GM21619 (cell line): Measurements from ENCODE around the gene STXBP6.

Source experiments
- ATAC-seq: cut with Tn5 transposase; IDR thresholded peaks from one replicate; pipeline ENCODE4 v1.9.1; 2021; ENCODE audit not compliant: unreplicated experiment

STXBP6 gene

DNA sequence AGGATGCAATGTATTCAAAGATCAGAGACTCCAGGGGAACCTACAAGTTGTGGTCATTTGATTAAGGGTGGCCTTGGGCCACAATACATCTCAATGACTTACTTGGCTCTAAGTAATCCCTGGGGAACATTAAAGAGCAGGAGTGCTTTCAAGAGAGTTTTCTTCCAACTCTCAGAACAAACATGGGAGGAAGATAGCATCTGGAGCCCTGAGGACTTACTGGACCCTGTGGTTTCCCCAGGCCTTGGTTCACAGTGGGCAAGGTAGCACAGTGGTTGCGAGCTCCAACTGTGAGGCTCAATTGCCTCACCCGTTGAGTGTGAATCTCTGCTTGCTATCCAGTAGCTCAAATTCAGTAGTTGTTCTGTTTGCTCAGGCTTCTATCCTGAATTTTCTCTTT lies 32.4 kb downstream of the STXBP6 start:
- no peak for ATAC-seq

DNA sequence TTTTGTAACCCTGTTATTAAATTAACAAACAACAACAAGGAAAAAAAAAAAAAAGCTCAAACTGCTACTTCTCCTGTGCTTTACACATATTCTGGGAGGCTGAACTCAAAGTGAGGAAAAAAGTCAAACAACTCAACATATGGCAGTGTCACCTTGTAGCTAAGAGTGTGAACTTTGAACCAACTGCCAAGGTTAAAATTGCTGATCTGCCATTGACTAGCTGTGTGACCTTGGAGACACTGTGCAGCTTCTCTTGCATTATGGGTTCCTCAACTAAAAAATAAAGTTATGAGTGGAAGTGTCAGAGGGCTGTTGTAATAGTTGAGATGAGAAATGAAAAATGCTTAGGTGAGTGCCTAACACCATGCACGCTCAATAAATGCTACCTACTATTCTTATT lies 34.2 kb downstream of the STXBP6 start:
- ATAC-seq, result no peak

DNA sequence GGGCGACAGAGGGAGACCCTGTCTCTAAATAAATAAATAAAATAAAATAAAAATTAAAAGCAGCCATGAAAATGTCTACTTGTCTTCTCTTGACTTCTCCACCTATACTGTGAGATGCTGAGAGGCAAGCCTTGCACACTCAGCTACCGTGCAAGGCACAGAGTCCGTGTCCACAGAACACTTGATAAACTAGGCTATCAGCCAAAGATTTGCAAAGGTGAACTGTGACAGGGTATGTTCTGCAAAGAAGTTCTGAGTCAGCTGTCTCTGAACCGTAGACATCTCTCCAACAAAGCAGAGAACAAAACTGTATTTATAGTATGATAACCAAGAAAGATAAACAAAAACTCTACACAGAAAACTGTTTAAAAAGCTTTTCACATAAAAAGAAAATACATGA lies 35.5 kb downstream of the STXBP6 start:
- no peak for ATAC-seq

DNA sequence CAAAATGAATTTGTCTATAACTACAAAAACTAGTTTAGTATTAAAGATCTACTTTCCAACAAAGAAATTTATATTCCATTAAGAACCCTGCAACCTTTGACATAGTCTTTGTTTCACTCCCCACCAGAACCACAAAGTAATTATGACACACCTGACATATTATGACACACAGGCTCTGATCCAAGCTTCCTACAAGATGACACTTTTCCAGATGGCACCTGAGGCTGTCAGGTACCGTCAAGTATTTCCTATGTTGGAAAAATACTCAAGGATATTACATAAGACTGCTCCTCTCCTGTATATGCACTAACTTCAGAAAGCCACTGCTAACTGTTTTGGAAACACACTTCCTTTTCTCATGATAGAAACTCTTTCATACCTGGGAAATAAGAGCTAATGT lies 38.9 kb downstream of the STXBP6 start:
- ATAC-seq, result no peak

DNA sequence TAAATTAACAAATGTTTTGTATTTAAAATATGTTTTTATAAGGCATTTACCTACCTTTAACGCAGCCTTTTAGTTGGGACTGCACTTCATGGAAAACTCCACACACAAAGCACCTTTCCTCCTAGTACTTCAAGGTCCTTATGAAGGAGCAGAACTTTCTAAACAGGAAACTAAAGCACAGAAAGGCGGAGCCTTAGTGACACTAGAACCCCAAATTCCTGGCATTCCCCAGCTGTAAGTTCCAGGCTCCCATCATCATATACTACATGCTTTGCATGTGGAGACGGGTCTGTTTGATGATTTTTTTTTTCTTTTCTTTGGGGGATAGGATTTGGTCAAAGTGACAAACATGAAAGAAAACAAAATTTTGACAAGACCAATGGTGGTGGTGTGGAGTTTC lies 39.5 kb downstream of the STXBP6 start:
- no peak for ATAC-seq

DNA sequence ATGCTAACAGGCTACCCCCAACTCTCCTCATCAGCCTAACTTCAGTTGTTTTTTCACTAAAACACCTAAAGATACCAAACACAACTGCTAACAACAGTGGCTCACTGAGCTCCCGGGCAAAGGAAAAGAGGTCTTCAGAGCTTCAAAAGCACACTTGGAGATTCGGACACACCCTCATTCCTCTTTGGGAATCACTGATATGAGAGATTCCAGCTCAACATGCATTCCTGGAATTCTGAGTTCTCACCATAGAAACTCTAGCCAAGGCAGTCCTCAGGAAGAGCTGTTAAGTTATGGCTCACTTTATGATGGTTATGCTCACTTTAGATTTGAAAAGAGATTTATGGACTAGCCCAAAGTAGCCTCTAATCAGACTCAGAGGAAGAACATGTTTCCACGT lies 40.1 kb downstream of the STXBP6 start:
- ATAC-seq, result no peak

DNA sequence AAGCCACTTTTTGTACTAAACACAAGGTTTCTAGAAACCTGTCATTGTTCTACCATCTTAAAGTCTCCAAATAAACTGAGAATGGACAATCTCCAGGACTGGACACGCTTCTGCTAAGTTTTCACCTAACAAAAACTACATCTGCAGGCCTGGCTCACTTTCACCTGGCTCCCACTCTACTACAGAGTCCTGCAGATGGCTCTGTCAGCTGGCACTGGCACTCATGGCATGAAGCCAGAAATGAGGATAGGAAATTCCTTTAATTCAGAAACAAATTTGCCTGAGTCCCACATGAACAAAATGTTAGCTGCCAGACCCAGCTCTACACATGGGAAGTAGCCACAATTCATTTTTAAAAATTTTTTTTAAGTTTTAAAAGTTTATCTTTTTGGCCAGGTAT lies 42.1 kb downstream of the STXBP6 start:
- ATAC-seq, result no peak

DNA sequence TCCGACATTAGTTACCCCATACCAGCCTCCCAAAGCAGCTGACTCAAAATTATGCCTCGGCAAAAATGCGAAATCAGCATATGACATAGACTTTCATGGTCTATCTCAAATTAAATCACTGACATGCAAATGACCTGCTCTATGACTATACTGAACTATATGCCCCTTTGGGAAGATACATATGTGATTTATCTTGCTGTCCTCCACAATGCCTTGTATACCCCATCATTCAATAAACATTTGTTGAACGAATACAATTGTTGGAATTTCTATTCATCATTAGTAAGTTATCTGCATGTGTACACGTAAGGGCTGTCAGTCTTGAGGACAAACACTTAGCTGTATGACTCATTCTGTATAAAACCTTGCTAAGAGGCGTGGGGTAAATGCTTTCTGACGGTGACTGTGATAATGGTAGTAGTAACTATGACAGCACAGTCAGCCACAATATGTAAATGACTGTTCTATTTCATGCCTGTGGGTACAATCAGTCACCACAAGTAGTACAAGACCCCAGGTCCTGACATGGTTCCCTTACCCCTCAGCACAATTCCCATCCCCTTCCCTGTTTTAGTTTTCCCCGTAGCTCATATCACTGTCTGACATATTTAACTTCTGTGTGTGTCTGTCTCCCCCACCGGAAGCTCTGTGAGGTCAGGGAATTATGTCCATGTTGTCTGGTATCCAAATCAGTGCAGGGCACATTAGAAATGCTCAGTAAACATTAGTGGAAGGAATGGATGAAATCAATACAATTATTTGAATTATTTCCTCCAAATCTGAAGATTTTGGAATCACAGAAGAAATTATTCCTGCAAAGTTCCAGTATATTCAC lies 42.8 kb downstream of the STXBP6 start:
- no peak for ATAC-seq

DNA sequence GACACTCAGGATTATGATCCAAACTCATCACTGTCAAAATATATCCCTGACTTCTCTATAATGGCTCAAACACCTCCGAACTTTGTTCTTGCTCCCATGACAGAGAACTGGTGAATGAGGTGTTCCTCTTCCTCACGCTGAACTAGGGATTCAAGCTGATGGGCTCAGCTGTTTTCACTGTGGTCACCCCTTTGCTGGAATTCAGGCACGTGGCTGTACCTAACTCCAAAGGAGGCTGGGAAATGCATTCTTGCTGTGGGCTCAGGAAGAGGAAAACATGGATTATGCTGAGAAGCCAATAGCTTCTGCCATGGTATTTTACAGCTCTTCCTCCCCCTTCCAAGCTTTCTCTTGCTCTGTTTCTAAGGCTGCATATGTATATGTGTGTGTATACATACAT lies 43.9 kb downstream of the STXBP6 start:
- no peak for ATAC-seq

DNA sequence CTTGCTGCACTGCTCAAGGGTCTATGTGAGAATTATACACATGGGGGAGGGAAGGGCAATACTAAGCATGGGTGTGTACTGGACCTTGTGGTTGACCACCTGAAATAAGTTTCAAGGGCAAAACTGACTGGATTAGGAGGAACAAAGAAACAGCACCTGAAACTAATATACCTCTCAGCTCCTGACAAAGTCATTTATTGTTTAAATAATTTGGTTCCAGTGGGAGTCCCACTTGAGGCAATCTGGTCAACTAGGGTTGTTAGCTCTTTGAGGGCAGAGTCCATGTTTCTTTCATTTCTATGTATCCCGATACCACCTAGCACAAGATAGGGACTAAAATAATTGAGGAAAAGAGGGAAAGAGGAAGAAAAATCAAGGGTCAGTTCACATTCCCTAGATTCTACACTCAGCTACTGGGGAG lies 45.5 kb downstream of the STXBP6 start:
- no peak for ATAC-seq

DNA sequence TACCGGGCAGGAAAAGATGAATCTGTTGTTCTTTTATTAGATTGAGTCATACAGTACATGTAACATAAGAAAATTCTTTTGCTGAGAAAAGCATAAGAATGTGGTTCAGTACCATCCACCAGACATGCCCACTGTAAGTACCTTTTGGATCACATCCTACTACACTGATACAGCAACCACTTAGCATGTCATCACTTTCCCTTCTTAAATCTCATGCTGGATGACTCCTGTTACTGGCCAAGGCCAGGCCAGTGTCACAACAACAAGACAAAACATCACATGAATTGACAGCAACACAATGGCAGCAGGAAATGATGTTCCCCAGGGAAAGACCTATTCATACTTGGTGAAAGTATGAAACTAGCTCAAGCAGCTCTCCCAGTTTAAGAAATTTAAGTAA lies 46.4 kb downstream of the STXBP6 start:
- no peak for ATAC-seq

DNA sequence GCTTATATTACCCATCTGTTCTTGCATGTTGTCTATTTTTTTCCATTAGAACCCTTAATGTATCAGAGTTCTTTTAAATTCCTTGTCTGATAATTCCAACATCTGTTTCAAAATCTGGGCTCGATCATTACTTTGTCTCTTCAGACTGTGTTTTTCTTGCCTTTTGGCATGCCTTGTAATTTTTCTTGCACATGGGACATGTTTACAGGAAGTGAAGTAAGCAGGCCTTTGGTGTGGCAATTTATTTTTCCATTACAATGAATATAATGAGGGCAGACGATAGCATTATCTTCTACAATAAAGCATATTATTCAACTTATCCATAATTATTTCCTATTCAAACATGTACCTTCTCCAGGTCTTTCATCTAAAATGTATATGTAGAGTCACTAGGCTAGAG lies 48.3 kb downstream of the STXBP6 start:
- no peak for ATAC-seq

DNA sequence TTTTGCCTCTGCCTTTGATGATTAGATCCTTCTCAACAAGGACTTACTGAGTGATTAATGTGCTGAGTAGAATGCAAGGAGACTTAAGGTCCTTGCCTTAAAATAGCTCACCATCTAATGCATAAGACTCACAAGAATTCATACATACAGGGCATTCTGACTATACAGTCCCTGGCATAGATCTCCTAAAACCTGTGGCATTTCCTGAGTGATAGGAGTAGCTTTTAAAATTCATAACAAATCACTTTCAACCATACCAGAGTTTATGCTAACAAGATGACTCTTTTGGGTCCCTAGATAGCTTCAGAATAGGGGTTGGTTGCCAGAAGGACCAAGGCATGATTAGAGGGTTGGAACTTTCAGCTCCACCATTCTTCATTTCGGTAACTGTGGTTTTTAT lies 48.8 kb downstream of the STXBP6 start:
- no peak for ATAC-seq

DNA sequence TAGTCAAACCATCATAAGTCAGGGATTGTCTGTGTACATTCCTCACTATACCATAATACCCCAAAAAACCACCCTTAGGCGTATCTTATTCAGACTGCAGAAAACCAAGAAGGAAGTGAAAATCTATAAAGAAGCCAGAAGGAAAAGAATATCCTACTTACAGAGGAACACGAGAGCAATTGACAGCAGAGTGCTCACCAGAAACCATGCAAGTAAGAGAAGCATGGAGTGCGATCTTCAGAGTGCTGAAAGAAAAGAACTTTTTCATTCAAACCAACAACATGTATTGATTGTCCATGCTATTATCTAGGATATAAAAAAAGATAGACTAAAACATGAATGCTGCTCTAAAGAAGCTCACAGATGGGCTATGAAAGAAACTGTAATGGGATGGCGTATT lies 50.8 kb downstream of the STXBP6 start:
- ATAC-seq, result no peak

DNA sequence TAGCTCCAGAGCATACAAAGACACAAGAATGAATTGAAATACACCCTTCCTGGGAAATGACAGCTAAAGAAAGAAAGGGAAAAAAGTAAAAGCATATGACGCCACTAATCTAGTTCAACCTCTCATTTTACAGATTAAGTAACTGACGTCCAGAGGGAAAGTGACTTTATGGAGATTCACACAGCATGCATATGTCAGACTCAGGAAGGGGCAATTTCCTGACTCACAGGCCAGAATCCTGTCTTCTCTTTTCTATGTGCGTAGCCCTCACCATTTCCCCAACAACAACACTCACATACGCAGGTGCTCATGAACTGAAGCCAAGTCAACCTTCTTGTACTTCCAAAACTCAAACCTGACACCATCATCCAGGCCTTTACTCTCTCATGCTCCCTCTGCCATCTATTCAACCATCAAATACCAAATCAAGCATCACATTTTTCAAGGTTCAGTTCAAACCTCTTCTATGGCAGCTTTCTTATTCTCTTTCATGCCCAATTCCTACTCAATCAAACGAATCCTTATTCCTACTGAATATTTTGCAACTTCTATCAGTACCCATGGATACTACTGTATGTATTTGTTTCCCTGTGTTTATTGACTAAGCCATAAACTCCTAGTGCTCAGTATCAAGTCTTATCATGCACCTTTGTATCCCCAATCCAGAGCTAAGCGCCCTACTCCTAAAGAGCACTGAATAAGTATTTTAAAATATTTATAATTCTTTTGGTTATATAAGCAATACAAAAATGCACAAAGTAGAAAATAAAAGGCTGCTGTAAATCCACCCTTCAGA lies 52.8 kb downstream of the STXBP6 start:
- no peak for ATAC-seq

DNA sequence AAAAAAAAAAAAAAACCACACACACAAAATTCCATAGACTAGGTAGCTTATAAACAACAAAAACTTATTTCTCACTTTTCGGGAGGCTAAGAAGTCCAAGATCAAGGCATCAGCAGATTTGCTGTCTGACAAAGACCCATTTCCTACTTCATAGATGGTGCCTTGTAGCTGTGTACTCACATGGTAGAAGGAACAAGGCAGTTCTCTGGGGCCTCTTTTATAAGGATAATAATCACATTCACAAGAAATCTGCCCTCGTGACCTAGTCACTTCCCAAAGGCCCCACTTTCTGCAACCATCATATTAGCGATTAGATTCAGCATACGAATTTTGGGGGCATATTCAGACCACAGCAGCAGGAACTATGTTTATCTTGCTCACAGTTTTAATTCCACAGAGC lies 54.9 kb downstream of the STXBP6 start:
- ATAC-seq, result no peak

DNA sequence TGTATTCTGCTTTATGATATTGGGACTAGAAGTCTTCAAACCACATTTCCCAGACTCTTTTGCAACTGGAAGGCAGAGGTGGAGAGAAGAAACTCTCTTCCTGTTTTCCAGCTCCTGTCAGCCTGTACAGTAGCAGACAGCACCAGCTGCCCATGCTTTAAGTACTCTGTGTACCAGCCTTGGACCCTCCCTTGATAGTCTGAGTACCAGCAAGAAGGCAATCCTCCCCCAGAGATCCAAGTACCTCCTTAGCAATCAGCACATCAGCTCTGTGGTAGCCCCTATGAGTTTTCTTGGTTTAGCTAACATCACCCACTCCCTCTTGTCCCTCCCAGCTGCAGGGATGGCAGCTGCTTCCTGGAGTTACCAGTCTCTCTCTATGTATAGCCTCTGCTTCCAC lies 56.3 kb downstream of the STXBP6 start:
- ATAC-seq, result no peak

DNA sequence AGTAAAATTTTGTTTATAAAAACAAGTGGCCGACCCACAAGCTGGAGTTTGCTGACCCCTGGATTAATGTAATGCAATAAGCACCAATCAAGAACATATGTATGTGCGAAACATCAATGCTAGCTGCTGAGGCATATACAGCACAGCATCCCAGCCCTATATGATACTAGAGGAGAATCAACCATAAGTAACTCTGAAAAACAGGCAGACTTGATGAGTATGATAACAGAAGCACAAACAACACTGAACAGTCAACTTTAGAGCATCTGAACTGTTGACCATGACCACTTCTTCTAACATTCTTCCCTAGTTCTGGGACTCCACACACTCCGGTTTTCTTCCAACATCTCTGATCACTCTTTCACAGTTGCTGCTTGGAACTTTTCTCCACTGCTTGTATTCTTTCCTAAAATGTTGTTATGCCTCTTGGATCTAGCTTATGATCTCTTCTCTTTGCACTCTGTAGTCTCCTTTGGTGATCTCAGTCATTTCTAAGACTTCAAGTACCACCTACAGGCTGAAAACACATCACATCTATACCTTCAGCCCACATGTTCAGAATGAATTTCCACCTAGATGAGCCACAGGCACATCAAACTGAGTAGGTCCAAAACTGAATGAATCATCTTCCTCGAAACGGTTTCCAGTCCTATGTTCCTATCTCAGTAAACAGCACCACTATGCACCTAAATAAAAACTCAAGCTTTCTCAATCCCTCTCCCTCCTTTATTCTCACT lies 57.2 kb downstream of the STXBP6 start:
- no peak for ATAC-seq

DNA sequence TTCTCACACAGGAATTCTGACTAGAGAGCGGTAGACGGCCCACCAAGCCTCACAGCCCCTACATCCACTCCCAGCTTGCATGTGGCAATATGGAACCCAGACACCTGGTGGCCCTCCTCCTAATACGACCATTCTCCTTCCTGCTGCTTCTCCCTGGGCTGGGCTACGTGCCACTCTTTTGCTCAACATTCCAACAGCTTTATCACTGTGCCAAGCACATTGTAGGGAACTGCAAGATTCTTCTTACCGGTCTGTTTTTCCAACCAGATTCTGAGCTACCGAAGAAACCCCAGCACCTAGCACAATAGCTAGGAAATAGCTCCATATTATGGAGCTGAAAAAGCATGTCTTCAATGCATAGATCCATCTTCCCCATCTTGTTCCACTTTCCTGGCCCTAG lies 58.1 kb downstream of the STXBP6 start:
- ATAC-seq, result no peak

DNA sequence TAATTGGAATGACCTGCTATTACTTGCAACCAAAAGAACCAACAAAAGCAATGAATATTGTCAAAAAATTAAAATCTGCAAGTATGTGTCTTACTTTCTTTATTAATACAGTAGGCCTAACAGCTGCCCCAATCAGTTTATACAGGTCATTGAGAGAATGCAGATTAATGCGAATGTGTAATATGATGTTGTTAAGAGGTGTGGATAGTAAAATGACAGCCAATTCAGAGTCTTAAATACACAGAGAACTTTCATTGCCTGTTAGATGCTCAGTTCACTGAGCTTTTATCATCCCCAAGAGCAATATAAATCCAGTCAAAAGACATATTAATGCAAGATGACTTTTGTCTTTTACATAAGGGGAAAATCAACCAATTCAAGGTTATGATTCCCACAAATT lies 58.7 kb downstream of the STXBP6 start:
- no peak for ATAC-seq

DNA sequence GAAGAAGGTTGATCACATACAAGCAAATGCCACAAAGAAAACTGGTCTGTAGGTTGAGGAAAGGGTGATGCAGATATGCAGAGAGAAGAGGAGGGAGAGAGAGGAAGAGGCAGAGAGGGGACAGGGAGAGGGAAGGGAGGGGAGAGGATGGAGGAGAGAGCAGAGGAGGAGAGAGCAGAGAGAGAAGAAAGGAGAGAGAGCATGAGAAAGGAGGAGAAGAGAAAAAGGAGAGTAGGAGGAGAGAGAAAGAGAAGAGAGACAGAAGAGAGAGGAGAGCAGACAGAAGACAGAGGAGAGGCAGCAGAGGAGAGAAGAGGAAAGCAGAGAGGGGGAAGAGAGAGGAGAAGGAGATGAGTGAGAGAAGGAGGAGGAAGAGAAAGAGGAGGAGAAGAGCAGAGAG lies 59.2 kb downstream of the STXBP6 start:
- no peak for ATAC-seq

DNA sequence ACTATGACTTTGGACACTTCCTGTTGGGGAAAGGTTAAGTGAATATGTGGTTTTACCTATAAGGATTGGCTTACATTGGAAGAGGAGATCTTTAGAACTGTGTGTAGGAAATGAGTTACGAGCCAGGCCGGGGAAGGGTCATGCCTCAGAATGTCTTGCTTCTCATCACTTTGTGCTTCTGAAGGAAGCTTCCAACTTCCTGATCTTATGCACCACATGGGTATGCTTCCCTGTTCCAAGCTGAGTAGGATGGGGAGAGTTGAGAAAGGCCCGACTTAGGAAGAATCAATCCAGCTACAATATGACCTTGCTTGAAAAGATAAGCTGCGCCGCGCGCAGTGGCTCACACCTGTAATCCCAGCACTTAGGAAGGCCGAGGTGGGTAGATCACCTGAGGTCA lies 59.9 kb downstream of the STXBP6 start:
- ATAC-seq, result no peak
